ENCODE results near the gene ZSCAN20. TPM values are rescaled to one million over a fixed set of nuclear protein-coding genes. Genes with fewer than 3 reads are reported as not detected.

ZSCAN20 gene
- polyA plus RNA-seq, 1 donor (not counting 4 experiments of a cell fraction or from before 2014, with no cell fraction given): 3.1 TPM

DNA sequence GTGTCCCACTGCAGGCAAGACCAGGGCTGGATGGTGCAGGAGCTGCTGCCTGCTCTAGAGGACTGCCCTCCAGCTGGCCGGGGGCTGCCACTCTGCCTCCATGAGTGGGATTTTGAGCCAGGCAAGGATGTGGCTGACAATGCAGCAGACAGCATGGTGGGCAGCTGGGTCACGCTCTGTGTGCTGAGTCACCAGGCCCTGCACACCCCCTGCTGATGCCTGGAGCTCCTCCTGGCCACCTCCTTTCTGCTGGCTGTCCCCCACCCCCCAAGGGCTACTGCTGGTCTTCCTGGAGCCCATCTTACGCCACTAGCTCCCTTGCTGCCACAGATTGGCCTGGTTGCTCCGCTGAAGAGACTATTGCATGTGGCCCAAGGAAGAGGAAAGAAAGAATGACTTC is 3.9 kb upstream of the ZSCAN20 start:
- no peak overlapping the region for H3K27ac ChIP-seq (ENCODE audit: control insufficient read depth, insufficient read depth, low read length)
- no peaks in the 10 kb centered on the region for H4K20me1 ChIP-seq (ENCODE audit: control insufficient read depth, extremely low read depth, insufficient read depth, low read length)
- H3K9me3 ChIP-seq (ENCODE audit: control insufficient read depth, low read depth, low read length): no peaks in the 10 kb centered on the region
- no peak overlapping the region for H3K9ac ChIP-seq (ENCODE audit: control insufficient read depth, extremely low read depth, insufficient read depth, low read length)
- no peak for FAIRE-seq
- H3K4me3 ChIP-seq (ENCODE audit: control insufficient read depth in 2 of 3, extremely low read depth in 1 of 3, insufficient read depth in 2 of 3, low read depth in 1 of 3, low read length in 3 of 3): no peak overlapping the region
- dilution Hi-C loops (cut with MboI; ENCODE audit: extremely low pct_ligation_motif_present, low sequenced_read_pairs): no loop called here
- H3K4me1 ChIP-seq (ENCODE audit: control insufficient read depth, extremely low read depth, insufficient read depth, low read length): peaks cover 22% of the 10 kb centered on the region
- peaks cover 8% of the 10 kb centered on the region for H3K79me2 ChIP-seq (ENCODE audit: control insufficient read depth, insufficient read depth, low read length)
- H3K9me1 ChIP-seq (ENCODE audit: control insufficient read depth, extremely low read depth, insufficient read depth, low read length): no peaks in the 10 kb centered on the region
- H3K27me3 ChIP-seq (ENCODE audit: control insufficient read depth, extremely low read depth, insufficient read depth, low read length): no peaks in the 10 kb centered on the region
- H3K36me3 ChIP-seq (ENCODE audit: control insufficient read depth in 2 of 2, extremely low read depth in 1 of 2, insufficient read depth in 2 of 2, low read length in 2 of 2): no peaks in the 10 kb centered on the region
- TF ChIP-seq, protein P1, sequence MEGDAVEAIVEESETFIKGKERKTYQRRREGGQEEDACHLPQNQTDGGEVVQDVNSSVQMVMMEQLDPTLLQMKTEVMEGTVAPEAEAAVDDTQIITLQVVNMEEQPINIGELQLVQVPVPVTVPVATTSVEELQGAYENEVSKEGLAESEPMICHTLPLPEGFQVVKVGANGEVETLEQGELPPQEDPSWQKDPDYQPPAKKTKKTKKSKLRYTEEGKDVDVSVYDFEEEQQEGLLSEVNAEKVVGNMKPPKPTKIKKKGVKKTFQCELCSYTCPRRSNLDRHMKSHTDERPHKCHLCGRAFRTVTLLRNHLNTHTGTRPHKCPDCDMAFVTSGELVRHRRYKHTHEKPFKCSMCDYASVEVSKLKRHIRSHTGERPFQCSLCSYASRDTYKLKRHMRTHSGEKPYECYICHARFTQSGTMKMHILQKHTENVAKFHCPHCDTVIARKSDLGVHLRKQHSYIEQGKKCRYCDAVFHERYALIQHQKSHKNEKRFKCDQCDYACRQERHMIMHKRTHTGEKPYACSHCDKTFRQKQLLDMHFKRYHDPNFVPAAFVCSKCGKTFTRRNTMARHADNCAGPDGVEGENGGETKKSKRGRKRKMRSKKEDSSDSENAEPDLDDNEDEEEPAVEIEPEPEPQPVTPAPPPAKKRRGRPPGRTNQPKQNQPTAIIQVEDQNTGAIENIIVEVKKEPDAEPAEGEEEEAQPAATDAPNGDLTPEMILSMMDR (optimal IDR thresholded peaks at IDR 0.05 in 1 of 3, IDR thresholded peaks at IDR 0.05 in 1 of 3, conservative IDR thresholded peaks at IDR 0.05 in 1 of 3; ENCODE audit: extremely low read depth in 1 of 3, insufficient read depth in 2 of 3, low read length in 3 of 3): no peak
- TF ChIP-seq EZH2 (IDR thresholded peaks at IDR 0.05; ENCODE audit: low read length): no peak
- no peak for DNase-seq (ENCODE audit: low read depth, low spot score)
- H2AFZ ChIP-seq (ENCODE audit: control insufficient read depth, low read length): no peak overlapping the region
- H3K4me2 ChIP-seq (ENCODE audit: control insufficient read depth, extremely low read depth, insufficient read depth, low read depth, low read length): no peak overlapping the region

DNA sequence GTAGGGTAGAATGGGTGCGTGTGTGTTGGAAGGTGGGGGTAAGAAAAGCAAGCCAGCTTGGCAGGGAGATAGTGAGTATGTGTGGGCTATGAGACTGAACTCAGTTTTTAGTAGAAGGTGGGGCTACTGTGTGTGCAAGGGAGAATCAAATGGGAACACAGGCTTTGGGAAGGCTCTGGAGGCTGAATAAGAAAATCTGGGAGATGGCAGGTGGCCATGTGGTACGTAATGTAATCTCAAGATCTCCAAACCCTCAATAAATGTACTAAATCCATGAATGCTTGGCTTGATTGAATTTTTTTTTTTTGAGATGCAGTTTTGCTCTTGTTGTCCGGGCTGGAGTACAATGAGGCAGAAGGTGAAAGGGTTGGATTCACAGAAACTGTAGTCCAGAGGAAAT is 3.5 kb upstream of the ZSCAN20 start:
- no peaks in the 10 kb centered on the region for H3K27me3 ChIP-seq (ENCODE audit: control insufficient read depth, extremely low read depth, insufficient read depth, low read length)
- H2AFZ ChIP-seq (ENCODE audit: control insufficient read depth, low read length): no peak overlapping the region
- DNase-seq (ENCODE audit: low read depth, low spot score) (no peak), FAIRE-seq (no peak)
- no peak overlapping the region for H3K27ac ChIP-seq (ENCODE audit: control insufficient read depth, insufficient read depth, low read length)
- H3K9me1 ChIP-seq (ENCODE audit: control insufficient read depth, extremely low read depth, insufficient read depth, low read length): no peaks in the 10 kb centered on the region
- TF ChIP-seq, protein P1 (optimal IDR thresholded peaks at IDR 0.05 in 1 of 3, IDR thresholded peaks at IDR 0.05 in 1 of 3, conservative IDR thresholded peaks at IDR 0.05 in 1 of 3; ENCODE audit: extremely low read depth in 1 of 3, insufficient read depth in 2 of 3, low read length in 3 of 3): no peak
- TF ChIP-seq EZH2 (IDR thresholded peaks at IDR 0.05; ENCODE audit: low read length): no peak
- no peak overlapping the region for H3K4me3 ChIP-seq (ENCODE audit: control insufficient read depth in 2 of 3, extremely low read depth in 1 of 3, insufficient read depth in 2 of 3, low read depth in 1 of 3, low read length in 3 of 3)
- H3K79me2 ChIP-seq (ENCODE audit: control insufficient read depth, insufficient read depth, low read length): peaks cover 9% of the 10 kb centered on the region
- H3K4me2 ChIP-seq (ENCODE audit: control insufficient read depth, extremely low read depth, insufficient read depth, low read depth, low read length): no peak overlapping the region
- peaks cover 0 to 1% of the 10 kb centered on the region in 2 experiments for H3K36me3 ChIP-seq (ENCODE audit: control insufficient read depth in 2 of 2, extremely low read depth in 1 of 2, insufficient read depth in 2 of 2, low read length in 2 of 2)
- H3K4me1 ChIP-seq (ENCODE audit: control insufficient read depth, extremely low read depth, insufficient read depth, low read length): peaks cover 22% of the 10 kb centered on the region
- H3K9me3 ChIP-seq (ENCODE audit: control insufficient read depth, low read depth, low read length): no peaks in the 10 kb centered on the region
- dilution Hi-C loops (cut with MboI; ENCODE audit: extremely low pct_ligation_motif_present, low sequenced_read_pairs): no loop called here
- no peak overlapping the region for H3K9ac ChIP-seq (ENCODE audit: control insufficient read depth, extremely low read depth, insufficient read depth, low read length)
- no peaks in the 10 kb centered on the region for H4K20me1 ChIP-seq (ENCODE audit: control insufficient read depth, extremely low read depth, insufficient read depth, low read length)

Data from keratinocyte (primary cell).